Immature natural killer cell (primary cell): ENCODE data around the gene GOLGA8R. TPM values are rescaled to one million over a fixed set of nuclear protein-coding genes. Genes with fewer than 3 reads are reported as not detected.
"Not testable (repeated sequence)": the region's sequence is repeated elsewhere in the genome, so short reads cannot be mapped to it uniquely, and the experiment has no call there.

Source experiments
- DNase-seq, 3 donors: peaks; one replicate each; pipeline ENCODE4 v3.0.0; 2022; ENCODE audit warnings: mixed read lengths in 1 of 3
- H3K27ac Mint-ChIP-seq, 6 donors: one replicate each; pipeline ENCODE4 v1.8.0; 2020; ENCODE audit warnings: mixed read lengths in 6 of 6, mild to moderate bottlenecking in 5 of 6, inconsistent platforms in 4 of 6, moderate library complexity in 3 of 6
- H3K27me3 Mint-ChIP-seq, 3 donors: one replicate each; pipeline ENCODE4 v1.8.0; 2020 to 2021; ENCODE audit warnings: low read depth in 3 of 3, mild to moderate bottlenecking in 3 of 3, mixed read lengths in 3 of 3, moderate library complexity in 3 of 3, inconsistent platforms in 1 of 3
- H3K36me3 Mint-ChIP-seq, 3 donors: one replicate each; pipeline ENCODE4 v1.8.0; 2020; ENCODE audit warnings: mixed read lengths in 3 of 3, inconsistent platforms in 2 of 3, mild to moderate bottlenecking in 2 of 3
- H3K4me1 Mint-ChIP-seq, 2 donors: one replicate each; pipeline ENCODE4 v1.8.0; 2020; ENCODE audit warnings: inconsistent platforms in 2 of 2, mild to moderate bottlenecking in 2 of 2, mixed read lengths in 2 of 2, moderate library complexity in 1 of 2
- H3K4me3 Mint-ChIP-seq, 5 donors: one replicate each; pipeline ENCODE4 v1.8.0; 2020; ENCODE audit warnings: mild to moderate bottlenecking in 5 of 5, mixed read lengths in 5 of 5, inconsistent platforms in 3 of 5, moderate library complexity in 3 of 5
- H3K9me3 Mint-ChIP-seq, 6 donors: one replicate each; pipeline ENCODE4 v1.8.0; 2020; ENCODE audit warnings: mild to moderate bottlenecking in 6 of 6, mixed read lengths in 6 of 6, inconsistent platforms in 4 of 6, moderate library complexity in 3 of 6
- polyA plus RNA-seq, 3 donors: library from polyadenylated mRNA; unstranded; fragments of 300-500 nt; fragmentation: Illumina TruSeq; gene quantifications; one replicate each; pipeline ENCODE4 v1.2.3, GENCODE V29; 2021

The GOLGA8R gene
- polyA plus RNA-seq, 3 donors from 2014 or later: 0.70 to 2.6 (median 1.8) TPM

GRCh38 chr15:30376375-30377081 is 37.5 kb downstream of the GOLGA8R start:
- not testable (repeated sequence) for H3K9me3 Mint-ChIP-seq

GRCh38 chr15:30375872-30376271 is 38.2 kb downstream of the GOLGA8R start:
- H3K27ac Mint-ChIP-seq, H3K36me3 Mint-ChIP-seq, H3K27me3 Mint-ChIP-seq: not testable (repeated sequence)

More at GRCh38 chr15:30376375-30377081, 37.5 kb downstream of the GOLGA8R start:
- H3K4me1 Mint-ChIP-seq, H3K36me3 Mint-ChIP-seq, H3K4me3 Mint-ChIP-seq, H3K27me3 Mint-ChIP-seq, H3K27ac Mint-ChIP-seq, DNase-seq: not testable (repeated sequence)

GRCh38 chr15:30374862-30375261 is 39.2 kb downstream of the GOLGA8R start:
- H3K4me1 Mint-ChIP-seq, DNase-seq, H3K27me3 Mint-ChIP-seq, H3K27ac Mint-ChIP-seq, H3K4me3 Mint-ChIP-seq, H3K36me3 Mint-ChIP-seq, H3K9me3 Mint-ChIP-seq: not testable (repeated sequence)

More at GRCh38 chr15:30375872-30376271, 38.2 kb downstream of the GOLGA8R start:
- not testable (repeated sequence) for H3K9me3 Mint-ChIP-seq, DNase-seq, H3K4me3 Mint-ChIP-seq, H3K4me1 Mint-ChIP-seq

- H3K9me3 Mint-ChIP-seq, DNase-seq, H3K27me3 Mint-ChIP-seq, H3K36me3 Mint-ChIP-seq, H3K4me3 Mint-ChIP-seq, H3K27ac Mint-ChIP-seq, H3K4me1 Mint-ChIP-seq: not testable (repeated sequence)
Measured at GRCh38 chr15:30368271-30368670, 45.8 kb downstream of the GOLGA8R start.

GRCh38 chr15:30367246-30367645 is 46.8 kb downstream of the GOLGA8R start:
- H3K27ac Mint-ChIP-seq, H3K4me3 Mint-ChIP-seq, H3K4me1 Mint-ChIP-seq, H3K9me3 Mint-ChIP-seq, H3K36me3 Mint-ChIP-seq, DNase-seq, H3K27me3 Mint-ChIP-seq: not testable (repeated sequence)

GRCh38 chr15:30361404-30361803 is 52.7 kb downstream of the GOLGA8R start:
- DNase-seq, H3K4me3 Mint-ChIP-seq, H3K27me3 Mint-ChIP-seq, H3K9me3 Mint-ChIP-seq, H3K36me3 Mint-ChIP-seq, H3K27ac Mint-ChIP-seq, H3K4me1 Mint-ChIP-seq: not testable (repeated sequence)

- H3K27ac Mint-ChIP-seq, H3K36me3 Mint-ChIP-seq, H3K9me3 Mint-ChIP-seq, DNase-seq, H3K27me3 Mint-ChIP-seq, H3K4me1 Mint-ChIP-seq, H3K4me3 Mint-ChIP-seq: not testable (repeated sequence)
Measured at GRCh38 chr15:30360990-30361389, 53.1 kb downstream of the GOLGA8R start.

- H3K4me1 Mint-ChIP-seq, H3K27me3 Mint-ChIP-seq, H3K36me3 Mint-ChIP-seq, H3K4me3 Mint-ChIP-seq, DNase-seq, H3K27ac Mint-ChIP-seq, H3K9me3 Mint-ChIP-seq: not testable (repeated sequence)
Measured at GRCh38 chr15:30355043-30355442, 59.0 kb downstream of the GOLGA8R start.

Other genes with a start within 250 kb of the GOLGA8R start
- 1 to 10 TPM in 1 of 3 donors, not detected in 2; 3.2 TPM for gene CHRFAM7A, start 20.7 kb downstream of the GOLGA8R start, polyA plus RNA-seq
- 1 to 10 TPM in 1 of 3 donors, under 1 TPM in 2; 0.43 to 1.6 (median 0.52) TPM for gene GOLGA8Q, start 137.8 kb upstream of the GOLGA8R start, polyA plus RNA-seq
- gene GOLGA8H, start 189.8 kb upstream of the GOLGA8R start, polyA plus RNA-seq: not detected